Psoas muscle (tissue), 8 donors: ENCODE measurements around the gene TMEM9B. TPM values are rescaled to one million over a fixed set of nuclear protein-coding genes. Genes with fewer than 3 reads are reported as not detected.

Experiments used
- ATAC-seq, 4 donors: fragments of 200-7000 bp; cut with Tn5 transposase; one replicate each; pipeline ENCODE4 v1.9.1; 2020; ENCODE audit warnings: moderate library complexity in 3 of 4, mild to moderate bottlenecking in 2 of 4
- DNase-seq, 2 donors: peaks; one replicate each; pipeline ENCODE4 v3.0.0-alpha.2; 2020
- H3K27ac ChIP-seq: fragments of 200-600 bp; one replicate; pipeline ENCODE4 v1.8.0; 2022
- H3K27me3 ChIP-seq, 3 donors: fragments of 200-600 bp in 1 of 3; one replicate each; pipeline versions ENCODE4 v1.6.1 to v1.8.0; 2013 to 2022; ENCODE audit warnings: low read length in 2 of 3, mild to moderate bottlenecking in 2 of 3, moderate library complexity in 1 of 3; ENCODE audit not compliant: insufficient read depth in 3 of 3
- H3K36me3 ChIP-seq, 2 donors: fragments of 200-600 bp in 1 of 2; one replicate each; pipeline versions ENCODE4 v1.6.1 to v1.8.0; 2013 to 2022; ENCODE audit warnings: low read depth in 1 of 2, mild to moderate bottlenecking in 1 of 2, moderate library complexity in 1 of 2; ENCODE audit not compliant: insufficient read depth in 1 of 2
- H3K4me1 ChIP-seq: fragments of 200-600 bp; one replicate; pipeline ENCODE4 v1.8.0; 2022
- H3K4me3 ChIP-seq: fragments of 200-600 bp; one replicate; pipeline ENCODE4 v1.8.0; 2022; ENCODE audit warnings: mild to moderate bottlenecking
- H3K9me3 ChIP-seq: fragments of 200-600 bp; one replicate; pipeline ENCODE4 v1.8.0; 2022
- CTCF ChIP-seq: fragments of 200-600 bp; IDR thresholded peaks from one replicate; pipeline ENCODE4 v1.8.0; 2022; ENCODE audit warnings: antibody characterized with exemption
- WGBS, 3 donors: extraction: QIAGEN DNeasy Blood & Tissue Kit; methylation state at CpG; one replicate each; pipeline versions ENCODE4 v1.1.6 to v1.1.7; 2013; 5-methylcytosine and 5-hydroxymethylcytosine counted together
- intact Hi-C, 2 donors: fragments of 100-400 bp; cut with DNase I; formaldehyde crosslinking; loops; one replicate each; pipeline versions ENCODE4 v1.11.0 to v1.14.2; 2022
- polyA plus RNA-seq, 3 donors: library from polyadenylated mRNA; stranded (reverse); fragments of 200-250 nt; gene quantifications; one replicate each; pipeline ENCODE4 v1.2.3, GENCODE V29; 2013
- total RNA-seq, 4 donors: library from RNA; stranded (reverse); fragmentation: NEBNext Ultra II Directional in 2 of 4; extraction: Animal tissue kit (Norgen Biotek cat#: 25700) in 2 of 4; gene quantifications; one replicate each; pipeline versions ENCODE4 v1.2.1 to v1.2.4, GENCODE V29; 2021 to 2023
- donor health status: healthy with polysubstance abuse.
- donor health status: DM: no; HTN: no; CAD: no; lungs with moderate emphysema.
- donor health status: Bipolar disorder and iron deficiency.
- donor health status: healthy.
- donor health status: DM: yes; HTN: yes; CAD: no.
- donor health status: DM: no; HTN: no; CAD: no.
- donor health status: DM: no; HTN: no; CAD: no.
- donor health status: DM: yes; HTN: yes; CAD: no.

TMEM9B gene
- total and polyA plus RNA-seq, 7 donors, result 32.1 to 83.4 (median 40.7) TPM

- Histone ChIP-seq H3K4me3 (peak within 1 kb of the TSS; percentile 99), H3K9me3 (no peaks in the 10 kb centered on the region), H3K27me3 (no peaks in the 10 kb centered on the region), H3K4me1 (peaks cover 21% of the 10 kb centered on the region), H3K27ac (peak within 1 kb of the TSS; percentile 89), H3K36me3 (peaks cover 3 to 21% of the 10 kb centered on the region in 2 donors)
- peak; percentile 96 to 98 for DNase-seq
- TF ChIP-seq CTCF, result no peak
- intact Hi-C loops, result loop anchor here (5.0 to 10.0 kb wide), 2 partner anchors 219 to 224 kb away; no protein-coding TSS in a partner anchor
- peak; percentile 97 to 98 (median 98) for ATAC-seq
- 0 to 1% (median 0%) methylated on average over 52 to 68 of the region's 68 CpGs for WGBS, 3 donors
Measured at GRCh38 chr11:8911029-8911823, 53.0 kb downstream of the TMEM9B start, which contains the start of gene AKIP1. Gene AKIP1 (plus strand): TSS chr11:8911189. CDS start chr11:8911450, 261 bp downstream.

- Histone ChIP-seq H3K4me1 (peaks cover 21% of the 10 kb centered on the region), H3K27me3 (no peaks in the 10 kb centered on the region), H3K36me3 (peaks cover 3 to 15% of the 10 kb centered on the region in 2 donors), H3K9me3 (no peaks in the 10 kb centered on the region), H3K27ac (no peak overlapping the region), H3K4me3 (peak overlapping the region; percentile 99)
- DNase-seq (no peak), ATAC-seq (peak; percentile 7 to 27 (median 16))
- no peak for TF ChIP-seq CTCF
- 0 to 3% (median 1%) methylated on average over 6 to 19 of the region's 19 CpGs for WGBS, 3 donors
- intact Hi-C loops, result loop anchor here (5.0 to 10.0 kb wide), 2 partner anchors 218 to 224 kb away; no protein-coding TSS in a partner anchor
Measured at GRCh38 chr11:8910649-8911026, 53.6 kb downstream of the TMEM9B start.

- Histone ChIP-seq H3K27me3 (no peaks in the 10 kb centered on the region), H3K4me3 (no peak overlapping the region), H3K4me1 (peaks cover 7% of the 10 kb centered on the region), H3K27ac (no peak overlapping the region), H3K36me3 (no peaks in the 10 kb centered on the region), H3K9me3 (no peaks in the 10 kb centered on the region)
- TF ChIP-seq CTCF, result no peak
- intact Hi-C loops, result loop anchor here in 1 of 2 donors (5.0 kb wide), 1 partner anchor 36 kb away; no protein-coding TSS in a partner anchor
- DNase-seq (no peak), ATAC-seq (no peak)
Measured at GRCh38 chr11:8908099-8908498, 56.1 kb downstream of the TMEM9B start.

- 45 to 50% (median 46%) methylated on average over 1 of the region's 1 CpG for WGBS, 3 donors
- H3K27ac ChIP-seq, result no peak overlapping the region
- no peak overlapping the region for H3K4me3 ChIP-seq
- no peaks in the 10 kb centered on the region for H3K9me3 ChIP-seq
- ATAC-seq, result no peak
- intact Hi-C loops, result loop anchor here in 1 of 2 donors (5.0 kb wide), 1 partner anchor 35 kb away; no protein-coding TSS in a partner anchor
- no peak for TF ChIP-seq CTCF
- no peak for DNase-seq
- H3K36me3 ChIP-seq, result no peaks in the 10 kb centered on the region
- H3K4me1 ChIP-seq, result peaks cover 2% of the 10 kb centered on the region
- H3K27me3 ChIP-seq, result no peaks in the 10 kb centered on the region
Measured at GRCh38 chr11:8907116-8907515, 57.1 kb downstream of the TMEM9B start.
